Cardiac septum (tissue), 1 donor: ENCODE data around the gene SGCD. TPM values are rescaled to one million over a fixed set of nuclear protein-coding genes. Genes with fewer than 3 reads are reported as not detected.

Experiments
- DNase-seq: peaks from one replicate; pipeline ENCODE4 v3.0.0-alpha.2; 2020; ENCODE audit warnings: low spot score
- intact Hi-C: fragments of 100-400 bp; cut with DNase I; formaldehyde crosslinking; loops from one replicate; pipeline ENCODE4 v1.14.0; 2022
- total RNA-seq: library from RNA; stranded (reverse); fragmentation: NEBNext Ultra II Directional; extraction: Animal tissue kit (Norgen Biotek cat#: 25700); gene quantifications from one replicate; pipeline ENCODE4 v1.2.1, GENCODE V29; 2021
- donor health status: DM: no; HTN: no; CAD: no.

Gene SGCD
- total RNA-seq, 1 donor from 2014 or later = 83.1 TPM

- intact Hi-C loops = no loop called here
- DNase-seq = no peak
Measured at GRCh38 chr5:156778752-156779151, 451.8 kb downstream of the SGCD start.

GRCh38 chr5:156779436-156779835, 452.5 kb downstream of the SGCD start:
- intact Hi-C loops = no loop called here
- DNase-seq = no peak

- intact Hi-C loops = no loop called here
Measured at GRCh38 chr5:156783092-156783491, 456.1 kb downstream of the SGCD start.

GRCh38 chr5:156794687-156795086, 467.7 kb downstream of the SGCD start:
- no peak for DNase-seq
- intact Hi-C loops = no loop called here

More at GRCh38 chr5:156783092-156783491, 456.1 kb downstream of the SGCD start:
- DNase-seq = no peak

GRCh38 chr5:156798201-156798600, 471.2 kb downstream of the SGCD start:
- intact Hi-C loops = no loop called here
- DNase-seq = no peak

- no peak for DNase-seq
- intact Hi-C loops = no loop called here
Measured at GRCh38 chr5:156799171-156799570, 472.2 kb downstream of the SGCD start.

GRCh38 chr5:156800929-156801328, 474.0 kb downstream of the SGCD start:
- intact Hi-C loops = no loop called here
- DNase-seq = no peak

- intact Hi-C loops = no loop called here
- no peak for DNase-seq
Measured at GRCh38 chr5:156802501-156802900, 475.5 kb downstream of the SGCD start.

- intact Hi-C loops = no loop called here
- DNase-seq = no peak
Measured at GRCh38 chr5:156803404-156803803, 476.4 kb downstream of the SGCD start.

- intact Hi-C loops = no loop called here
- no peak for DNase-seq
Measured at GRCh38 chr5:156812959-156813358, 486.0 kb downstream of the SGCD start.

GRCh38 chr5:156815988-156816599, 489.1 kb downstream of the SGCD start:
- no peak for DNase-seq
- intact Hi-C loops = no loop called here
